ENCODE results near the gene ATRIP.

- TF ChIP-seq CTCF (IDR thresholded peaks at IDR 0.05; ENCODE audit: borderline replicate concordance, extremely low read depth, low read length, poor library complexity, severe bottlenecking) (no peak), EZH2 (IDR thresholded peaks at IDR 0.05; ENCODE audit: borderline replicate concordance, low read depth, low read length, severe bottlenecking) (no peak)
These were observed 23.9 kb upstream of the ATRIP start for GRCh38 chr3:48422681-48423080.

Data from DND-41 (cell line).